H9 (cell line): ENCODE measurements around the gene UBE2G1. TPM values are rescaled to one million over a fixed set of nuclear protein-coding genes. Genes with fewer than 3 reads are reported as not detected.
A peak's percentile ranks its signal among the peaks of the same experiment; 100 is the strongest.

Experiments
- DNase-seq: peaks from one replicate; pipeline ENCODE4 v3.0.0-alpha.2; 2017
- H2AFZ ChIP-seq: one replicate; pipeline ENCODE4 v1.6.1; 2013; ENCODE audit warnings: mild to moderate bottlenecking, low read length, control low read depth, moderate library complexity
- H2AK5ac ChIP-seq: 2 replicates; pipeline ENCODE4 v1.6.1; 2013; ENCODE audit warnings: low read length, control low read depth, mixed read lengths; ENCODE audit not compliant: insufficient read length
- H2BK120ac ChIP-seq: one replicate; pipeline ENCODE4 v1.6.1; 2013; ENCODE audit warnings: low read depth, mild to moderate bottlenecking, low read length, control low read depth, inconsistent platforms; ENCODE audit not compliant: poor library complexity, severe bottlenecking
- H2BK12ac ChIP-seq: 2 replicates; pipeline ENCODE4 v1.6.1; 2013; ENCODE audit warnings: low read length, control low read depth, mixed read lengths, low read depth; ENCODE audit not compliant: insufficient read length
- H2BK15ac ChIP-seq: 2 replicates; pipeline ENCODE4 v1.6.1; 2013; ENCODE audit warnings: low read depth, low read length, control low read depth
- H2BK20ac ChIP-seq: one replicate; pipeline ENCODE4 v1.6.1; 2013; ENCODE audit warnings: low read depth, mild to moderate bottlenecking, low read length, control low read depth, inconsistent platforms; ENCODE audit not compliant: poor library complexity, severe bottlenecking
- H2BK5ac ChIP-seq: 2 replicates; pipeline ENCODE4 v1.6.1; 2013; ENCODE audit warnings: low read length, control low read depth, mixed read lengths; ENCODE audit not compliant: insufficient read length
- H3K14ac ChIP-seq: 2 replicates; pipeline ENCODE4 v1.6.1; 2013; ENCODE audit warnings: low read length, control low read depth; ENCODE audit not compliant: insufficient read depth
- H3K18ac ChIP-seq: 2 replicates; pipeline ENCODE4 v1.6.1; 2013; ENCODE audit warnings: low read depth, mild to moderate bottlenecking, mixed read lengths, low read length, control low read depth; ENCODE audit not compliant: insufficient read length
- H3K23ac ChIP-seq: 2 replicates; pipeline ENCODE4 v1.6.1; 2013; ENCODE audit warnings: low read length, control low read depth, mixed read lengths, low read depth; ENCODE audit not compliant: insufficient read length
- H3K23me2 ChIP-seq: 2 replicates; pipeline ENCODE4 v1.6.1; 2013; ENCODE audit warnings: low read depth, mild to moderate bottlenecking, mixed read lengths, low read length, control low read depth; ENCODE audit not compliant: insufficient read length, poor library complexity, severe bottlenecking
- H3K27ac ChIP-seq: 2 replicates; pipeline ENCODE4 v1.5.1; 2013; ENCODE audit warnings: low read length, control low read depth, mixed read lengths, low read depth; ENCODE audit not compliant: insufficient read length
- H3K27me3 ChIP-seq: 2 replicates; pipeline ENCODE4 v1.6.1; 2013; ENCODE audit warnings: low read length, control low read depth, inconsistent platforms; ENCODE audit not compliant: insufficient read depth
- H3K4ac ChIP-seq: 2 replicates; pipeline ENCODE4 v1.6.1; 2013; ENCODE audit warnings: low read depth, mild to moderate bottlenecking, control low read depth, inconsistent platforms, low read length, moderate library complexity
- H3K4me1 ChIP-seq: 2 replicates; pipeline ENCODE4 v1.6.1; 2013; ENCODE audit warnings: low read length, control low read depth, inconsistent platforms; ENCODE audit not compliant: insufficient read depth
- H3K4me2 ChIP-seq: 2 replicates; pipeline ENCODE4 v1.6.1; 2013; ENCODE audit warnings: low read length, control low read depth, mixed read lengths; ENCODE audit not compliant: insufficient read length, insufficient read depth
- H3K56ac ChIP-seq: 2 replicates; pipeline ENCODE4 v1.6.1; 2013; ENCODE audit warnings: low read depth, mild to moderate bottlenecking, mixed read lengths, low read length, control low read depth; ENCODE audit not compliant: insufficient read length
- H3K79me1 ChIP-seq: 2 replicates; pipeline ENCODE4 v1.6.1; 2013; ENCODE audit warnings: low read depth, mild to moderate bottlenecking, moderate library complexity, low read length, control low read depth, inconsistent platforms; ENCODE audit not compliant: insufficient read depth, poor library complexity, severe bottlenecking
- H3K79me2 ChIP-seq: 2 replicates; pipeline ENCODE4 v1.6.1; 2013; ENCODE audit warnings: low read length, control low read depth, inconsistent platforms; ENCODE audit not compliant: insufficient read depth
- H3K9ac ChIP-seq: 2 replicates; pipeline ENCODE4 v1.6.1; 2013; ENCODE audit warnings: low read length, control low read depth, mixed read lengths; ENCODE audit not compliant: insufficient read length; ENCODE audit errors: extremely low read depth
- H3K9me3 ChIP-seq: one replicate; pipeline ENCODE4 v1.6.1; 2013; ENCODE audit warnings: low read depth, low read length, inconsistent platforms; ENCODE audit not compliant: control insufficient read depth
- H3T11ph ChIP-seq: one replicate; pipeline ENCODE4 v1.6.1; 2013; ENCODE audit warnings: mild to moderate bottlenecking, low read length, control low read depth, inconsistent platforms
- H4K20me1 ChIP-seq: one replicate; pipeline ENCODE4 v1.6.1; 2013; ENCODE audit not compliant: control insufficient read depth, insufficient read length, insufficient read depth
- H4K5ac ChIP-seq: 2 replicates; pipeline ENCODE4 v1.6.1; 2013; ENCODE audit warnings: low read depth, mild to moderate bottlenecking, mixed read lengths, low read length, control low read depth; ENCODE audit not compliant: insufficient read length
- H4K8ac ChIP-seq: replicated peaks from 2 replicates; pipeline ENCODE4 v1.6.1; 2013; ENCODE audit warnings: low read length, control low read depth, mixed read lengths, low read depth; ENCODE audit not compliant: insufficient read length
- H4K91ac ChIP-seq: 2 replicates; pipeline ENCODE4 v1.6.1; 2013; ENCODE audit warnings: low read depth, mild to moderate bottlenecking, moderate library complexity, mixed read lengths, low read length, control low read depth; ENCODE audit not compliant: insufficient read length
- H3K27ac Mint-ChIP-seq, 3 experiments: 2 replicates in 2 of 3; 3 replicates in 1 of 3; pipeline ENCODE4 v1.8.0; 2020 to 2021; ENCODE audit warnings: mixed read lengths in 3 of 3, mild to moderate bottlenecking in 1 of 3, moderate library complexity in 1 of 3
- H3K27me3 Mint-ChIP-seq: 2 replicates; pipeline ENCODE4 v1.8.0; 2021; ENCODE audit warnings: low read depth, mild to moderate bottlenecking, moderate library complexity, mixed read lengths
- H3K36me3 Mint-ChIP-seq, 3 experiments: 2 replicates in 2 of 3; 3 replicates in 1 of 3; pipeline ENCODE4 v1.8.0; 2020 to 2021; ENCODE audit warnings: low read depth in 3 of 3, mixed read lengths in 3 of 3; ENCODE audit not compliant: insufficient read depth in 1 of 3
- H3K4me1 Mint-ChIP-seq, 2 experiments: 2 replicates each; pipeline ENCODE4 v1.8.0; 2020; ENCODE audit warnings: mixed read lengths in 2 of 2
- H3K4me3 Mint-ChIP-seq, 2 experiments: 2 replicates in 1 of 2; 3 replicates in 1 of 2; pipeline ENCODE4 v1.8.0; 2020 to 2021; ENCODE audit warnings: mild to moderate bottlenecking in 2 of 2, mixed read lengths in 2 of 2, moderate library complexity in 1 of 2
- H3K9me3 Mint-ChIP-seq, 2 experiments: 2 replicates in 1 of 2; 3 replicates in 1 of 2; pipeline ENCODE4 v1.8.0; 2020; ENCODE audit warnings: mild to moderate bottlenecking in 2 of 2, mixed read lengths in 2 of 2, moderate library complexity in 1 of 2
- CTCF ChIP-seq: fragments of 200-600 bp; sonication (generic); conservative IDR thresholded peaks from 3 replicates; pipeline ENCODE4 v1.8.0; 2021; ENCODE audit warnings: antibody characterized with exemption, mild to moderate bottlenecking
- WGBS: extraction: QIAGEN DNeasy Blood & Tissue Kit; methylation state at CpG from one replicate; pipeline ENCODE4 v1.1.7; 2013; ENCODE audit warnings: missing lambda C conversion rate, low lambda C conversion rate, mixed read lengths; ENCODE audit not compliant: insufficient read length; ENCODE audit errors: extremely low coverage; 5-methylcytosine and 5-hydroxymethylcytosine counted together
- long read RNA-seq: library from polyadenylated mRNA; unstranded; transcript quantifications from one replicate; pipeline ENCODE4 v2.0.0, GENCODE V29; 2020
- total RNA-seq: library from RNA; stranded (reverse); gene quantifications from 2 replicates; pipeline ENCODE4 v1.2.1, GENCODE V29; 2021

The UBE2G1 gene
- total RNA-seq: 185 and 188 TPM in 2 replicates
- long read RNA-seq, transcript UBE2G1-203 (5 exons, 984 nt): minor isoform, 6 of 336 reads
- long read RNA-seq, transcript UBE2G1-201 (6 exons, 3,974 nt): major isoform, 259 of 336 reads
- long read RNA-seq, partial matches to known transcripts: 5 of 336 reads
- long read RNA-seq, other reads (novel, unspliced or antisense): 63 of 336 reads

GRCh38 chr17:4366327-4367063 lies at the start of gene UBE2G1:
TSS of gene UBE2G1 (minus strand) at chr17:4366675. CDS start at chr17:4366316, 359 bp downstream.
- H2BK20ac ChIP-seq: no peak within 1 kb of the TSS
- no peak within 1 kb of the TSS for H3K27ac ChIP-seq
- Mint-ChIP-seq H3K4me3 (peak within 1 kb of the TSS; percentile 84 to 94), H3K36me3 (peaks cover 16 to 30% (median 28%) of the 10 kb centered on the region in 3 experiments), H3K27ac (peak within 1 kb of the TSS; percentile 83 to 94 (median 83); a peak in 5 of 7 replicates), H3K9me3 (peaks cover 0 to 4% of the 10 kb centered on the region in 2 experiments; a peak in 2 of 5 replicates), H3K4me1 (peaks cover 21 to 26% of the 10 kb centered on the region in 2 experiments), H3K27me3 (no peaks in the 10 kb centered on the region)
- no peaks in the 10 kb centered on the region for H3K27me3 ChIP-seq
- H2BK5ac ChIP-seq: no peak within 1 kb of the TSS
- no peaks in the 10 kb centered on the region for H3K79me1 ChIP-seq
- H4K5ac ChIP-seq: no peak within 1 kb of the TSS
- no peak within 1 kb of the TSS for H2AFZ ChIP-seq
- H2BK120ac ChIP-seq: no peak within 1 kb of the TSS
- H3K4ac ChIP-seq: no peak within 1 kb of the TSS
- peak; percentile 66; the same call in 2 of the 3 replicates for TF ChIP-seq CTCF
- peak within 1 kb of the TSS; percentile 75 for H4K91ac ChIP-seq
- peak; percentile 100 for DNase-seq
- H3T11ph ChIP-seq: no peak within 1 kb of the TSS
- H3K9ac ChIP-seq: peak within 1 kb of the TSS; percentile 68
- peak within 1 kb of the TSS; percentile 40 for H3K4me2 ChIP-seq
- H2BK12ac ChIP-seq: no peak within 1 kb of the TSS
- no peak within 1 kb of the TSS for H2AK5ac ChIP-seq
- H3K9me3 ChIP-seq: no peaks in the 10 kb centered on the region
- no CpG with 5 or more reads among the region's 77 CpGs for WGBS
- H3K14ac ChIP-seq: peak within 1 kb of the TSS; percentile 53
- H4K8ac ChIP-seq: no peak within 1 kb of the TSS
- H3K79me2 ChIP-seq: peaks cover 26% of the 10 kb centered on the region; the same call in 1 of the 2 replicates
- H3K18ac ChIP-seq: peak within 1 kb of the TSS; percentile 40
- H3K23me2 ChIP-seq: peaks cover 6% of the 10 kb centered on the region
- H3K56ac ChIP-seq: no peak within 1 kb of the TSS
- no peak within 1 kb of the TSS for H2BK15ac ChIP-seq
- no peaks in the 10 kb centered on the region for H3K4me1 ChIP-seq
- H3K23ac ChIP-seq: no peak within 1 kb of the TSS
- no peaks in the 10 kb centered on the region for H4K20me1 ChIP-seq
